IMR-90 (cell line): ENCODE measurements around the gene PRPF40B. TPM values are rescaled to one million over a fixed set of nuclear protein-coding genes. Genes with fewer than 3 reads are reported as not detected.
A peak's percentile ranks its signal among the peaks of the same experiment; 100 is the strongest.

Source experiments
- ATAC-seq: fragments of 200-7000 bp; cut with Tn5 transposase; 2 replicates; pipeline ENCODE4 v1.9.1; 2020; ENCODE audit warnings: low read depth, mild to moderate bottlenecking, moderate library complexity
- BruUV-seq: library from RNA; stranded (reverse); fragments of 400-500 nt; replicated peaks from 2 replicates; lab custom pipeline; 2021; lab: Mats Ljungman, UMichigan
- CTCF ChIA-PET: fragments of 300-600 bp; formaldehyde crosslinking; extraction: SDS; loops from one replicate; lab custom pipeline; 2021; ENCODE audit warnings: antibody characterized with exemption; lab: Yijun Ruan, JAX
- POLR2A ChIA-PET: fragments of 300-600 bp; sonication (Branson Sonifier 250); formaldehyde crosslinking; loops from one replicate; lab custom pipeline; 2022; ENCODE audit warnings: antibody characterized with exemption; ENCODE audit not compliant: unreplicated experiment; lab: Charles Lee
- DNase-seq: peaks from one replicate; pipeline ENCODE4 v3.0.0; 2013
- H2AFZ ChIP-seq: replicated peaks from 2 replicates; pipeline ENCODE3; 2013; ENCODE audit warnings: low read length, mild to moderate bottlenecking; ENCODE audit not compliant: poor library complexity
- H2AK5ac ChIP-seq: 2 replicates; pipeline ENCODE4 v1.6.1; 2013; ENCODE audit warnings: low read depth, low read length, inconsistent platforms
- H2AK9ac ChIP-seq: replicated peaks from 2 replicates; pipeline ENCODE3; 2013; ENCODE audit warnings: mild to moderate bottlenecking, low read depth, low read length, moderate library complexity; ENCODE audit not compliant: poor library complexity
- H2BK120ac ChIP-seq: 2 replicates; pipeline ENCODE4 v1.6.1; 2013; ENCODE audit warnings: low read depth, low read length, inconsistent platforms
- H2BK15ac ChIP-seq: 3 replicates; pipeline ENCODE4 v1.6.1; 2013; ENCODE audit warnings: low read depth, low read length, inconsistent platforms
- H2BK20ac ChIP-seq: 2 replicates; pipeline ENCODE4 v1.6.1; 2013; ENCODE audit warnings: low read depth, mild to moderate bottlenecking, inconsistent platforms, low read length, moderate library complexity
- H2BK5ac ChIP-seq: 2 replicates; pipeline ENCODE4 v1.6.1; 2013; ENCODE audit warnings: mild to moderate bottlenecking, low read depth, low read length, inconsistent platforms; ENCODE audit not compliant: poor library complexity, severe bottlenecking
- H3K14ac ChIP-seq: replicated peaks from 2 replicates; pipeline ENCODE4 v1.6.1; 2013; ENCODE audit warnings: low read depth, low read length, inconsistent platforms
- H3K18ac ChIP-seq: 2 replicates; pipeline ENCODE4 v1.6.1; 2013; ENCODE audit warnings: low read depth, low read length, control low read depth
- H3K23ac ChIP-seq: 2 replicates; pipeline ENCODE4 v1.6.1; 2013; ENCODE audit warnings: low read depth, low read length, inconsistent platforms
- H3K27ac ChIP-seq: 2 replicates; pipeline ENCODE4 v1.5.1; 2013; ENCODE audit warnings: mild to moderate bottlenecking, control low read depth, low read length; ENCODE audit not compliant: insufficient read depth
- H3K27me3 ChIP-seq: 2 replicates; pipeline ENCODE4 v1.6.1; 2013; ENCODE audit warnings: low read length; ENCODE audit not compliant: control insufficient read depth, insufficient read depth
- H3K36me3 ChIP-seq: 2 replicates; pipeline ENCODE4 v1.6.1; 2013; ENCODE audit warnings: low read length, mixed read lengths; ENCODE audit not compliant: control insufficient read depth, insufficient read depth
- H3K4ac ChIP-seq: 2 replicates; pipeline ENCODE4 v1.6.1; 2013; ENCODE audit warnings: low read depth, low read length, inconsistent platforms
- H3K4me1 ChIP-seq: 2 replicates; pipeline ENCODE4 v1.6.1; 2013; ENCODE audit warnings: low read length, mixed read lengths; ENCODE audit not compliant: control insufficient read depth, insufficient read depth
- H3K4me2 ChIP-seq: 2 replicates; pipeline ENCODE4 v1.6.1; 2013; ENCODE audit warnings: low read depth, mild to moderate bottlenecking, control low read depth, low read length, moderate library complexity
- H3K4me3 ChIP-seq: 2 replicates; pipeline ENCODE4 v1.5.1; 2013; ENCODE audit warnings: low read depth, mild to moderate bottlenecking, control low read depth, low read length, moderate library complexity; ENCODE audit not compliant: insufficient read depth
- H3K56ac ChIP-seq: 2 replicates; pipeline ENCODE4 v1.6.1; 2013; ENCODE audit warnings: low read length, inconsistent platforms; ENCODE audit not compliant: insufficient read depth; ENCODE audit errors: extremely low read depth
- H3K79me1 ChIP-seq, 2 experiments: 2 replicates each; pipeline ENCODE4 v1.6.1; 2013; ENCODE audit warnings: low read length in 2 of 2, inconsistent platforms in 1 of 2, low read depth in 1 of 2
- H3K9ac ChIP-seq: 2 replicates; pipeline ENCODE4 v1.6.1; 2013; ENCODE audit warnings: low read depth, low read length, control low read depth
- H3K9me1 ChIP-seq: 2 replicates; pipeline ENCODE4 v1.6.1; 2013; ENCODE audit warnings: low read length, inconsistent platforms; ENCODE audit not compliant: insufficient read depth
- H3K9me3 ChIP-seq: 2 replicates; pipeline ENCODE4 v1.6.1; 2013; ENCODE audit warnings: low read length; ENCODE audit not compliant: control insufficient read depth, insufficient read depth
- H4K20me1 ChIP-seq: 2 replicates; pipeline ENCODE4 v1.6.1; 2013; ENCODE audit warnings: low read length, inconsistent platforms; ENCODE audit not compliant: insufficient read depth
- H4K5ac ChIP-seq: 2 replicates; pipeline ENCODE4 v1.6.1; 2013; ENCODE audit warnings: mild to moderate bottlenecking, low read depth, low read length, control low read depth
- H4K8ac ChIP-seq, 2 experiments: 2 replicates each; pipeline ENCODE4 v1.6.1; 2013; ENCODE audit warnings: low read depth in 2 of 2, low read length in 2 of 2, control low read depth in 1 of 2, inconsistent platforms in 1 of 2
- H4K91ac ChIP-seq: 2 replicates; pipeline ENCODE4 v1.6.1; 2013; ENCODE audit warnings: low read depth, low read length, inconsistent platforms; ENCODE audit not compliant: insufficient read depth
- BHLHE40 ChIP-seq: fragments of 150-350 bp; IDR thresholded peaks from 2 replicates; pipeline ENCODE4 v1.6.1; 2016; ENCODE audit warnings: mild to moderate bottlenecking, low read depth, low read length
- WGBS, 2 experiments: methylation state at CpG; one replicate each; pipeline versions ENCODE4 v1.1.5 to v1.1.7; 2013; ENCODE audit warnings: missing lambda C conversion rate in 2 of 2; ENCODE audit not compliant: insufficient read length in 1 of 2; ENCODE audit errors: extremely low coverage in 2 of 2; 5-methylcytosine and 5-hydroxymethylcytosine counted together
- dilution Hi-C: fragments of 300-500 bp; cut with HindIII; formaldehyde crosslinking; loops from one replicate; pipeline ENCODE4 v1.14.3; 2018; ENCODE audit warnings: low sequenced_read_pairs; ENCODE audit not compliant: unreplicated experiment
- in situ Hi-C: fragments of 300-500 bp; cut with MboI; formaldehyde crosslinking; loops from 3 replicates; pipeline ENCODE4 v1.14.3; 2019; ENCODE audit warnings: low sequenced_read_pairs, inconsistent platforms, mixed read lengths
- intact Hi-C: fragments of 100-400 bp; cut with micrococcal nuclease; formaldehyde crosslinking; loops from 2 replicates; pipeline ENCODE4 v1.10.0; 2022
- polyA plus RNA-seq, 3 experiments: library from polyadenylated mRNA; depleted of rRNA; stranded (reverse); fragments of >200 nt; gene quantifications; 2 replicates each; pipeline ENCODE4 v1.2.3, GENCODE V29; 2012; ENCODE audit warnings: low replicate concordance in 1 of 3
- total RNA-seq: library from RNA; depleted of rRNA; stranded (reverse); fragments of >200 nt; gene quantifications from 2 replicates; pipeline ENCODE4 v1.2.3, GENCODE V29; 2012

The PRPF40B gene
- total and polyA plus RNA-seq, 2 of the 4 experiments (the other 2 are of a cell fraction) = 5.0 to 11.8 TPM

GRCh38 chr12:49609059-49609874 lies 14.1 kb upstream of the PRPF40B start:
- H2AFZ ChIP-seq = no peak overlapping the region
- TF ChIP-seq BHLHE40 = no peak
- H2BK5ac ChIP-seq = no peak overlapping the region
- no peak overlapping the region for H2AK5ac ChIP-seq
- H3K4ac ChIP-seq = no peak overlapping the region
- ChIA-PET CTCF (no interaction called here), POLR2A (no interaction called here)
- H2AK9ac ChIP-seq = no peak overlapping the region
- H3K23ac ChIP-seq = no peak overlapping the region
- H3K9ac ChIP-seq = no peak overlapping the region
- H3K4me1 ChIP-seq = no peaks in the 10 kb centered on the region
- H3K79me1 ChIP-seq = no peaks in the 10 kb centered on the region
- no peak overlapping the region for H3K18ac ChIP-seq
- H3K27ac ChIP-seq = no peak overlapping the region
- no peaks in the 10 kb centered on the region for H3K9me3 ChIP-seq
- dilution Hi-C loops (no loop called here), intact Hi-C loops (no loop called here), in situ Hi-C loops (no loop called here)
- no TSS peak for BruUV-seq
- H2BK15ac ChIP-seq = no peak overlapping the region
- no peak overlapping the region for H4K5ac ChIP-seq
- no peak for DNase-seq
- no peak overlapping the region for H3K4me3 ChIP-seq
- H2BK120ac ChIP-seq = no peak overlapping the region
- 0 out of 2 replicates have a peak, but pooled peaks have one; percentile 27 for ATAC-seq
- H3K9me1 ChIP-seq = no peaks in the 10 kb centered on the region; the same call in 1 of the 2 replicates
- whole genome bisulfite sequencing, 2 experiments = no CpG with 5 or more reads among the region's 2 CpGs
- no peaks in the 10 kb centered on the region for H3K36me3 ChIP-seq
- no peak overlapping the region for H3K56ac ChIP-seq
- H3K27me3 ChIP-seq = no peaks in the 10 kb centered on the region
- no peak overlapping the region for H3K14ac ChIP-seq
- H4K91ac ChIP-seq = no peak overlapping the region
- no peaks in the 10 kb centered on the region for H4K20me1 ChIP-seq
- no peak overlapping the region for H4K8ac ChIP-seq
- H2BK20ac ChIP-seq = no peak overlapping the region
- H3K4me2 ChIP-seq = no peak overlapping the region
